ENCODE measurements around the gene RNF32. TPM values are rescaled to one million over a fixed set of nuclear protein-coding genes. Genes with fewer than 3 reads are reported as not detected.

Gene RNF32
- total RNA-seq, 4 donors from 2014 or later, result 0.29 to 1.1 (median 0.83) TPM; not detected in 1

DNA sequence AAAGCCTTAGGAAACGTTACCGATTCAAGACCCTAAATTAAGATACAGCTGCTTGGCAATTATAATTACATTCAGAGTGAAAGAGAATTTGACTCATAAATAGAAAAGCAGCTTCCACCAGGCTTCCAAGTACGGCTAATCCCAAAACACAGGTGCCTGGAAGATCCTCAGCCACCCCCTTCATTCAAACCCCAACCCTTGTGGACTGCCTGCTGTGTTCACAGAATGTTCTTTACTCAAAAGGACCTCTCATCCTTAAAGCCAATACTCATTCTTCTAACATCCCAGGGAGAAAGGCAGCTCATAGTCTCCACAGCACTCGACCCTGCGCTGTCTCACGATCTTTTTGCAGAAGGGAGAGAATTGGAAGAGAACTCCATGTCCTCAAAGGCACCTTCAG lies 32.9 kb downstream of the RNF32 start:
- Histone ChIP-seq H3K4me1 (no peaks in the 10 kb centered on the region), H3K4me3 (no peak overlapping the region), H3K27me3 (no peaks in the 10 kb centered on the region), H3K27ac (replicated peaks in 1 of 4) (no peak overlapping the region), H3K9me3 (no peaks in the 10 kb centered on the region), H3K36me3 (peaks cover 16 to 55% (median 42%) of the 10 kb centered on the region in 4 donors)
- intact Hi-C loops (cut with DNase I), result no loop called here
- no peak for DNase-seq (ENCODE audit: extremely low spot score)
- TF ChIP-seq POLR2A (IDR thresholded peaks at IDR 0.05; ENCODE audit: low read depth) (no peak), POLR2AphosphoS5 (IDR thresholded peaks at IDR 0.05) (no peak), EP300 (IDR thresholded peaks at IDR 0.05) (no peak)
- TF ChIP-seq, protein P1, sequence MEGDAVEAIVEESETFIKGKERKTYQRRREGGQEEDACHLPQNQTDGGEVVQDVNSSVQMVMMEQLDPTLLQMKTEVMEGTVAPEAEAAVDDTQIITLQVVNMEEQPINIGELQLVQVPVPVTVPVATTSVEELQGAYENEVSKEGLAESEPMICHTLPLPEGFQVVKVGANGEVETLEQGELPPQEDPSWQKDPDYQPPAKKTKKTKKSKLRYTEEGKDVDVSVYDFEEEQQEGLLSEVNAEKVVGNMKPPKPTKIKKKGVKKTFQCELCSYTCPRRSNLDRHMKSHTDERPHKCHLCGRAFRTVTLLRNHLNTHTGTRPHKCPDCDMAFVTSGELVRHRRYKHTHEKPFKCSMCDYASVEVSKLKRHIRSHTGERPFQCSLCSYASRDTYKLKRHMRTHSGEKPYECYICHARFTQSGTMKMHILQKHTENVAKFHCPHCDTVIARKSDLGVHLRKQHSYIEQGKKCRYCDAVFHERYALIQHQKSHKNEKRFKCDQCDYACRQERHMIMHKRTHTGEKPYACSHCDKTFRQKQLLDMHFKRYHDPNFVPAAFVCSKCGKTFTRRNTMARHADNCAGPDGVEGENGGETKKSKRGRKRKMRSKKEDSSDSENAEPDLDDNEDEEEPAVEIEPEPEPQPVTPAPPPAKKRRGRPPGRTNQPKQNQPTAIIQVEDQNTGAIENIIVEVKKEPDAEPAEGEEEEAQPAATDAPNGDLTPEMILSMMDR (IDR thresholded peaks at IDR 0.05), result no peak
- WGBS, result 93% methylated on average over 6 of the region's 6 CpGs

DNA sequence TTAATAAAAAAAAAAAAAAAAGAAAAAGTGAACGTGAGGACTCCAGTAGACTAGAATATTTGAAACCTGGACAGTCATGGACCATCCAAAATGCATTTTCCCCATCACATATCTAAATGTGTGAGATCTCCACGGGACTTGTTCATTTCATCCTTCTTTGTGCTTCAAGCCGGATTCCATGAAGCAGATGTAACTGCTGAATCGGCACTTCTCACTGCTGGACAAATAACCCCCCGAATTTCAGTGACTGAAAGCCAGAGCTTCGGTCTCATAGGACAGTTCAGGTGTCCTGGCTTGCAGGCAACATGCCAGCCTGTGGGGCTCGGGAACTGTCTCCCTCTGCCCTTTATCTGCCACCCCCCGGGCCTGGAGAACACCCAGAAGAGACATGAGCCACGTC lies 33.3 kb downstream of the RNF32 start:
- H3K9me3 ChIP-seq, result no peaks in the 10 kb centered on the region
- 94% methylated on average over 9 of the region's 9 CpGs for WGBS
- H3K27ac ChIP-seq (replicated peaks in 1 of 4), result no peak overlapping the region
- TF ChIP-seq, protein P1 (IDR thresholded peaks at IDR 0.05), result no peak
- TF ChIP-seq POLR2AphosphoS5 (IDR thresholded peaks at IDR 0.05), result no peak
- TF ChIP-seq POLR2A (IDR thresholded peaks at IDR 0.05; ENCODE audit: low read depth), result no peak
- TF ChIP-seq EP300 (IDR thresholded peaks at IDR 0.05), result no peak
- peaks cover 21 to 56% (median 44%) of the 10 kb centered on the region in 4 donors for H3K36me3 ChIP-seq
- no peaks in the 10 kb centered on the region for H3K27me3 ChIP-seq
- intact Hi-C loops (cut with DNase I), result no loop called here
- H3K4me1 ChIP-seq, result no peaks in the 10 kb centered on the region
- DNase-seq (ENCODE audit: extremely low spot score), result no peak
- H3K4me3 ChIP-seq, result no peak overlapping the region

DNA sequence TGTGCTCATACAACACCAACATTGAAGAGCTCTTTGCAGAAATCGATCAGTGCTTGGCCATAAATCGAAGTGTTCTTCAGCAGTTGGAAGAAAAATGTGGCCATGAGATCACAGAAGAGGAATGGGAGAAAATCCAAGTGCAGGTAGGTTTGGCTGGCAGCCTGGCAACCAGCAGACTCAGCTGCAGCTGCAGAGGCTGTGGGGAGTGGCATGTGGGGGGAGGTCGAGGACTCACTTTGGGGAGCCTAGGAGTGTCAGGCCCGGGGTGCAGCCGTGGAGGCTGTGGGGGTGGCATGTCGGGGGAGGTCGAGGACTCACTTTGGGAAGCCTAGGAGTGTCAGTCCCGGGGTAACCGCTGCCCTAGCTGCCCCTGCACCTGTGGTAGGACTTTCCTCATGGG lies 35.1 kb downstream of the RNF32 start:
- Histone ChIP-seq H3K9me3 (no peaks in the 10 kb centered on the region), H3K4me3 (no peak overlapping the region), H3K36me3 (peaks cover 25 to 59% (median 47%) of the 10 kb centered on the region in 4 donors), H3K27me3 (no peaks in the 10 kb centered on the region), H3K27ac (replicated peaks in 1 of 4) (no peak overlapping the region), H3K4me1 (no peaks in the 10 kb centered on the region)
- no peak for DNase-seq (ENCODE audit: extremely low spot score)
- TF ChIP-seq POLR2AphosphoS5 (IDR thresholded peaks at IDR 0.05) (no peak), POLR2A (IDR thresholded peaks at IDR 0.05; ENCODE audit: low read depth) (no peak), EP300 (IDR thresholded peaks at IDR 0.05) (no peak)
- TF ChIP-seq, protein P1 (IDR thresholded peaks at IDR 0.05), result no peak
- WGBS, result 81% methylated on average over 9 of the region's 9 CpGs
- intact Hi-C loops (cut with DNase I), result no loop called here

DNA sequence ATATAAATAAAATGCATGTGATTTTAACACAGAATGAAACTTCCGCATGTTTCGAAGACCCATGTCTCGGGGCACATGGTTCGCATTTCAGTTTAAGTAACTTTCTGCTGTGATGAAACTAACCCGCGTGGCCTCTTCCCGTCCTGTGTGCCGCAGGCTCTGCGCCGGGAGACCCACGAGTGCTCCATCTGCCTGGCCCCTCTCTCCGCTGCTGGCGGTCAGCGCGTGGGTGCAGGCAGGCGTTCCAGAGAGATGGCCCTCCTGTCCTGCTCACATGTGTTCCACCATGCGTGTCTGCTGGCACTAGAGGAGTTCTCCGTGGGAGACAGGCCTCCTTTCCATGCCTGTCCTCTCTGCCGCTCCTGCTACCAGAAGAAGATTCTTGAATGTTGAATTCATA lies 35.7 kb downstream of the RNF32 start:
- Histone ChIP-seq H3K4me1 (no peaks in the 10 kb centered on the region), H3K27ac (replicated peaks in 1 of 4) (no peak overlapping the region), H3K27me3 (no peaks in the 10 kb centered on the region), H3K9me3 (no peaks in the 10 kb centered on the region), H3K4me3 (no peak overlapping the region), H3K36me3 (peaks cover 25 to 60% (median 48%) of the 10 kb centered on the region in 4 donors)
- intact Hi-C loops (cut with DNase I), result no loop called here
- 85% methylated on average over 18 of the region's 19 CpGs for WGBS
- TF ChIP-seq POLR2A (IDR thresholded peaks at IDR 0.05; ENCODE audit: low read depth) (no peak), EP300 (IDR thresholded peaks at IDR 0.05) (no peak), POLR2AphosphoS5 (IDR thresholded peaks at IDR 0.05) (no peak)
- TF ChIP-seq, protein P1 (IDR thresholded peaks at IDR 0.05), result no peak
- no peak for DNase-seq (ENCODE audit: extremely low spot score)
